Right kidney (tissue), 1 donor: ENCODE results near the gene WNT16.
A peak's percentile ranks its signal among the peaks of the same experiment; 100 is the strongest.
"Not testable (repeated sequence)": the region's sequence is repeated elsewhere in the genome, so short reads cannot be mapped to it uniquely, and the experiment has no call there.

ENCODE experiments used
- DNase-seq: peaks from one replicate; pipeline ENCODE4 v3.0.0-alpha.2; 2016

Gene WNT16

DNA sequence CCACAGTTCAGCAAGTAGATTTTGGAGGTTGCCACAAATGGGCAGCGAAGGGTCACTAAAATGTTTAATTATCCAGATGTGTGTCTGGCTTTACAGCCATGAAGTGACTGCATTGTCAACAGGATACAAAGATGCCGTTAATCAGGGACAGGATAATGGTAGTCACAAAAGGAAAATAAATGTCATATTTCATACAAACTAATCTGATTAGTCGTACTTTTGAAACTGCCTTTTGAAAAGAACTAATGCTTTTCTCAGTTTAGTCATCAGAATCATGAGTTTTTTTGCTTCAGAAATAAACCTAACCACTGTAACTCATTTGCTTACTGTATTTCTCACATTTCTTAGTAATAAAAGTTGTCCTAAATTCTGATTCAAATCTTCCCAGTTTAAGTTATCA is 22.2 kb upstream of the WNT16 start:
- no peak for DNase-seq

DNA sequence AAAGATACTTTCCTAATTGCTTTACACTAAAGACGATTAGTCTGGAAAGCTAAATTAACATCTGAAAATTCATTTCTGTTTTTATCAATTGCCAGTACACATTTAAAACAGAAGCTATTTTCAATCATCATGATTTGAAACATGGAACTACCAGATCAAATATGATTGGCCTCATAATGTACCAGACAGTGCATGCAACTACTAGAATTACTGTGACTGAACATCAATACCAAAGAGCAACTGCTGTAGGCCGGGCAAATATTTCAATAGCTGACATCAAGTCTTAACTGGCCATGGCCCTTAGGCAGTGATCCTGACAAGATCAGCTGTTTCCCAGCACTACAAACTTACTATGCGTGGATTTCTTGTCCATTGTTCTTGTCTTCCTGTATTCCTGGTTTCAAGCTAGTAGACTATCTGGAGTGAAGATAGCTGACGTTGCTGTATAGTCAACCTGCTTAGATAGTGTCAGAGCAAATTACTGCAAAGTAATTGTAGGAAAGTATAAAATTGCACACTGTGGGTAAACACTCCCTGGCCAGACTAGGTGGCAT is 21.7 kb upstream of the WNT16 start:
- no peak for DNase-seq

DNA sequence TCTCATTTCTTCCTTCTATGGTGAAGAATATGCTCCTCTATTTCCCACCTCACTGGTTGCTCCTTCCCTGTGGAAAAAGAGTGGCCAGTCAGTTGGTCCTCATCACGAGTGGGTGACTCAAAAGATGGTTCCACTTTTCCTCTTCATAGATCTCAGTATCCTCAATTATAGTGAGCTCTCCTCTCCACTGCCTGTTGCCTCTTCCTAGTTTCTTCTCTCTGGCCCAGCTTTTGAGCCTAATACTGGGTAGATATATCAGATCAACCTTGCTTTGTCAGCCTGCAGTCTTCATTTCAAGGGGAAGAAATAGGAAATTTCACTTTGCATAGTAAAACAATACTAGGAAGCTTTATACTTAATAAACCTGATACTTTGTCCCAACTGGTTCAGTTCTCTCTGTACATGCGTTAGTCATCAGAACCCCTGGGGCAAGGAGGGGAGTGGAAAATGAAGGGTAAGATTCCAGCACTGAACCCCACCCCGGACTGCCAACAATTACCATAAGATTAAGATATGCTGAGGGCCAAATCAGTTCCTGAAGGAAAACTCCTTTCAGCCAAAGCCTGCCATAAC is 15.5 kb upstream of the WNT16 start:
- no peak for DNase-seq

DNA sequence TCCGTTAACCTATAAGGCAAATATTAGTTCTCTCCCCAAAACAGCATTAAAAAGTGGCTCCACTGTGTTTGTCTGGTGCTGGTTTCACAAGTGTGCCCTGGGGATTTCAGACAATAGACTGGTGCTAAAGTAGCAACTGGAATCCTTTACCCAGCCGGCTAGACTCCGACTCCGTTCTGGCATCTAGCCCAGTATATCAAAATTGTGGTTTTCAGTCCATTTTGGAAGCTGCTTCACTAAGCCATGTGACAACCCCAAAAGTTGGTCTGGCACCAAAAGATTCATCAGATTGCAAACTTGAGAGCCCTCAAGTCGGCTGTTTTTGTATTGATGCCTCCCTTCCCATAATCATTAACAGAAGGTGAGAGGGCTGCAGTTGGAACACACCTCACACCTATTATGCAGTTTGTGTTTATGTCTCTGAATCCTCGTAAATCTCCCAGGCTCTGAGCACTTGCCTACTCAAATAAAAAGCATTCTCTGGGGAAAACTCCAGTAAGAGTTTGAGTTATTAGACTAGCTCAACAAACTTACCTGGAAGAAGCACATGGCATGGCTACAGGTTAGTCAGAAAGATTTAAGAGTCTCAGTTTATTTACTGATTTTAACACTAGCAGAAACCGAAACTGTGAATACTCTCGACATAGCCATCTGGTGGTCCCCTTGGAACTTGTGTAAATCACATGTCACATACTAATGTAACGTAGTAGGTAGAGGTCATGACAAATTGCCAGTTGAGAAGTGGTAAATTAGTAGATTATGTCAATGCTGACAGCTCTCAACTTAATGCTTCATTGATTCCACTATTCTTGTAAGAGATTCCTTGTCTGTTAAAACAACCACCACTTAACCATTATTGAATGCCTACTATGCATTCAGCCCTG is 14.8 kb upstream of the WNT16 start:
- DNase-seq: peak; percentile 22

DNA sequence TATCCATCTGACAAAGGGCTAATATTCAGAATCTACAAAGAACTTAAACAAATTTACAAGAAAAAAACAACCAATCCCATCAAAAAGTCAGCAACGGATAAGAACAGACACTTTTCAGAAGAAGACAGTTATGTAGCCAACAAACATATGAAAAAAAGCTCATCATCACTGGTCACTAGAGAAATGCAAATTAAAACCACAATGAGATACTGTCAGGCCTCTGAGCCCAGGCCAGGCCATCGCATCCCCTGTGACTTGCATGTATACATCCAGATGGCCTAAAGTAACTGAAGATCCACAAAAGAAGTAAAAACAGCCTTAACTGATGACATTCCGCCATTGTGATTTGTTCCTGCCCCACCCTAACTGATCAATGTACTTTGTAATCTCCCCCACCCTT is 13.6 kb upstream of the WNT16 start:
- not testable (repeated sequence) for DNase-seq

DNA sequence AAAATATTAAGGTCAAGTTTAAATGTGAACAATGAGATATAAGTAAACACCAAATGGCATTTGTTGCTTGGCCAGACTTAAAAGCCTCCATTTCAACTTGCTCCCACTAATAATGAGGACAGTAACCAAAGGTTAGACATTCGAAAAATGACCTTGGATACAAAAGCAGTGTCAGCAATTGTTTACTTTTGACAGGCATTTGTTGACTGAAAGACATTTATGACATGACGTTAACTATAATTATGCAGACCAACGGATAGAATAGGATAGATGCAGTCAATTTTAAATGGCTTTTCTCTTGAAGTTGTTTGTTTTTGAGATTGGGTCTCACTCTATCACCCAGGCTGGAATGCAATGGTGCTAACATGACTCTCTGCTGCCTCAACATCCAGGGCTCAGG is 6.3 kb upstream of the WNT16 start:
- DNase-seq: no peak

DNA sequence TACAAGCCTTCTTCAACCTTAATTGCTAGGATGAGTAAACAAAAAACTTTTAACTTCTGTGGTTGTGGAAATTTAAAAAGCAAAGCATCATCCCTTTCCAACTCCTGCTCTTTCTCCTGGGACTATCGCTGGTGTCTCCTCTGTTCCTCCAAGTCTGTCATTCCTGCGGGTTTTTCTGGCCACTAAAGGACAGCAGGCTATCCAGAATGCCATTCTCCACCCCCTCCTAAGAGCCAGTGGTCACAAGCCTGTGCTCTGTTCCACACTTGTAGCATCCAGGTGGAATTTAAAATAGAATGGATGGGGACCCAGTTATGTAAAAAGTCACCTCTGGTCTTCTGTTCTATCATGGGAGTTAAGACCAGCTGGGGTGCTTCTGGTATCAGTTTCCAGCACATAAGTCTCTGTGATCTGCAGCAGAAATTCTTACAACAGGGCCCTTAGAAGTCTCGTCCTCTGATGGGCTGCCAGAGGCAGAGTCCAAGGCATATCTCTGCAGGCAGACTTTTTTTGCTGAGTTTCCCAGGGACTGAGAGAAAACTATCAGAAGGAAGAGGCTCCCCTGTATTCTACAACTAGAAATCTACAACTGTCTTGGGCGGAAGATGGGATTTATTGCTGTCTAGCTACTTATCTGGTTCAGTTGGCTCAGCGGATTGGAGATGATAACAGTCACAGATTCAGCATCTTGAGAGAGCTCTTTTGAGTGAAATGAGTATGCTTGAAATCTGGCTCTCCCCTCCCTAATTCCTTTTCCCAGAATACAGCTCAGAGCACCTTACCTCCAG is 5.1 kb upstream of the WNT16 start:
- no peak for DNase-seq

DNA sequence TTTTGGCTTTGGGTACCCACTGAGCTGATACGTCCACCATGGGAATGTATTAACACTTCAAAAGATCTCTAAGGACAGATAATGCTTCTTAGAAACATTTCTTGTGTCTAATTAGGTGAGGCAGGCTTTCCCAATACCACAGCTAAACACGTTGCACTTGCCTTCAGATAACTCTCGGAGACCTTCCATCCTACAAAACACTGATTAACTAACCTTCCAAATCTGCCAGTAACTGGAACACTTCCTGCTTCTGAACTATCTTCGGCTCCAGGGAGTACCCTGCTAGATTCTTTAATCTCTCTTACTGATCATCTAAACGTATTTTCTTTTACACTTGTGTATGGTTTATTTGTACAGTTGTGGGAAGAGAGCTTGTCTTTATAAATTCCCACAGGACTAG is 1.1 kb upstream of the WNT16 start:
- no peak for DNase-seq

DNA sequence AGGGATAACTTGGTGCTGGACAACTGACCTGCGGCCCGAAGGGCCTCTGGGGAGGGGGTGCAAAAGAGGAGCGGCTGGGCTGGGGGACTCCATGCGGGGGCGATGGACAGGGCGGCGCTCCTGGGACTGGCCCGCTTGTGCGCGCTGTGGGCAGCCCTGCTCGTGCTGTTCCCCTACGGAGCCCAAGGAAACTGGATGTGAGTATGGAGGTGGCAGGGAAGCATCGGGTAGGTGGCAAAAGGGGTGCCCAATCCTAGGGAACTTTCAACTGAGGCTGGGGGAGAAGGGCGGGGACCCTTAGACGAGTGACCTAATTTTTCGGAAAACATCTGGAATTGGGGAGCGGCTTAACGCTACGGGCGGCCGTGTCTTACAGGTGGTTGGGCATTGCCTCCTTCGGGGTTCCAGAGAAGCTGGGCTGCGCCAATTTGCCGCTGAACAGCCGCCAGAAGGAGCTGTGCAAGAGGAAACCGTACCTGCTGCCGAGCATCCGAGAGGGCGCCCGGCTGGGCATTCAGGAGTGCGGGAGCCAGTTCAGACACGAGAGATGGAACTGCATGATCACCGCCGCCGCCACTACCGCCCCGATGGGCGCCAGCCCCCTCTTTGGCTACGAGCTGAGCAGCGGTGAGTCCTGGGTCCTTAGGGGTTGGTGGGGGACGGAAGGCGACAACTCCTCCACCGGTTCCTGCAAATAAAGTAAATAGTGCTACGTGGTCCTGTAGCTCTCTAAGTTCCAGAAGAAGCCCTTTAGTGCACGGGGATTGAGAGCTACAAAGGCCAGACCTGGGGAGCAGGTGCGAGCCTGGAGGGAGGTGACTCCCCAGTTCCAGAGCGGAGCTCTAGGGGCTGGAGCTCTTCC is 622 bp downstream of the WNT16 start:
- peak; percentile 52 for DNase-seq

DNA sequence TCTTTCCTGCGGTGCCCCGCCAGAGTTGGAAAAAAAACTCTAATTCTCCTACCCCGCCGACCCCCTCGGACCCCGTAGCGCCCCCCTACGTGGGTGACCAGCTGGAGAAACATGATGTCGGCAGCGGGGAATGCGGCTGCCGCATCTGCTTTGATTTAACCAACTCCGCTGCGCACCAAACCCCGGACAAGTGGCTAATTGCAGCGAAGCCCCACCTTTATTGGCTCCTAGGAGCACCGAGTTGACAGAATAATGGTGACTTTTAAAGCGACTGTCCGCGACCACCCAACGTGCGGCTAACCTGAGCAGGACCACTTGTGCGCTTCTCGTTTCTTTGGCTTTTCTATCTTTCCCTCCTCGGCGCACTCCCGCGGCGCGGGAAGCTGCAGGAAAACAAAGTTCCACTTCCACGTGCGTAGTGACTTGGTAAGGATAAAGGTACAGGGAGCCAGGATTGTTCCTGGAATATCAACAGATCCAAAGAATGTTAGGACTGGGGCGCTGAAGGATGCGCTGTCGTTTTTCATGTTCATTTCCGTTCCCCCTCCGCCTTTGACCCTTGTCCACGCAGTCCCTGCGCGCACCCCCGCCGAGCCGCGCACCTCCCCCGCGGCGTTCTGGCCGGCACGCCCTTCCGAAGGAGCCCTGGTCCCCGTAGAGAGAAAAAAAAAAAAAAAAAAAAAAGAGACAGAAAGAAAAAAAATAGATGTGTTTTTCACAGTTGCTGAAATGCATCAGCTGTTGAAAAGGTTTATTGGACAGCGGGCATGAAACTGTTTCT is 1.4 kb downstream of the WNT16 start:
- DNase-seq: peak; percentile 64

DNA sequence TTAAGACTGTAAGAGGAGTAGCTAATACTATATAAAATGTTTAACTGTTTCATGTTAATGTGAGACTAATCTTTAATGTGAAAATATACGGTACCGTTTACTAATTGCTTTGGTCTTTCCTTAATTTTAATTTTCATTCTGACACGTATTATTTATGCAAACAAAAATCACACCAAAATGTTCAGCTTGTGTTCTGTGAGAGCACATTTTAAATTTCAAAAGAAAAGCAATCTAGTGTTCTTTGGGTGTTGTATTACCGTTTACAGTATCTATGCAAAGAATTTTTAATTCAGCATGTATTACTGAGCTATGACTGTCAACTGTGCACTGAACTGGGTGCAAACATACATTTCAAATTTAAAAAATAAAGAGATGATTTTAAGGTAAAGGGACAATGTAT is 2.2 kb downstream of the WNT16 start:
- no peak for DNase-seq

DNA sequence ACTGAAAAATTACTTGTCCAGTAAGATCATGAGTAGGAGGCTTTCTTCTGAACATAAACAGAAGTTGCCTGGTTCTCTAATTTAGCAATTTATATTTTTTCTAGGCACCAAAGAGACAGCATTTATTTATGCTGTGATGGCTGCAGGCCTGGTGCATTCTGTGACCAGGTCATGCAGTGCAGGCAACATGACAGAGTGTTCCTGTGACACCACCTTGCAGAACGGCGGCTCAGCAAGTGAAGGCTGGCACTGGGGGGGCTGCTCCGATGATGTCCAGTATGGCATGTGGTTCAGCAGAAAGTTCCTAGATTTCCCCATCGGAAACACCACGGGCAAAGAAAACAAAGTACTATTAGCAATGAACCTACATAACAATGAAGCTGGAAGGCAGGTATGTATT is 2.8 kb downstream of the WNT16 start:
- DNase-seq: no peak

DNA sequence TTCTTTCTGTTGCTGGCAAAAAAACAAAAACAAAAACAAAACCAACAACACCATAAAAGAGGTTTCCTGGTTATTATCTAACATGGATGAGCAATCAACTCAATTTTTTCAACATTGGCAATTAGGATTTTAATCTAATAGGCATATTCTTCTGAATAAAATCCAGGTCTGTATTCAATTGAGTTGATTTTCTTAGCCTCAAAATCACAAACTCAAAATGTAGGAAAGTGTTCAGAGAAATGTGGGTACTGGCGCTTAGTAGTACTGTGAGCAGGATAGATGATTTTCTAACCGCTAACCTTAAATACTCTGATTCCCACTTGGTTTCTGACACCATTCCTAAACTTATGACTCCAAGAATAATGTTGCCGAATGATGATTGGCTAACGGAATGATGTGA is 5.6 kb downstream of the WNT16 start:
- no peak for DNase-seq

DNA sequence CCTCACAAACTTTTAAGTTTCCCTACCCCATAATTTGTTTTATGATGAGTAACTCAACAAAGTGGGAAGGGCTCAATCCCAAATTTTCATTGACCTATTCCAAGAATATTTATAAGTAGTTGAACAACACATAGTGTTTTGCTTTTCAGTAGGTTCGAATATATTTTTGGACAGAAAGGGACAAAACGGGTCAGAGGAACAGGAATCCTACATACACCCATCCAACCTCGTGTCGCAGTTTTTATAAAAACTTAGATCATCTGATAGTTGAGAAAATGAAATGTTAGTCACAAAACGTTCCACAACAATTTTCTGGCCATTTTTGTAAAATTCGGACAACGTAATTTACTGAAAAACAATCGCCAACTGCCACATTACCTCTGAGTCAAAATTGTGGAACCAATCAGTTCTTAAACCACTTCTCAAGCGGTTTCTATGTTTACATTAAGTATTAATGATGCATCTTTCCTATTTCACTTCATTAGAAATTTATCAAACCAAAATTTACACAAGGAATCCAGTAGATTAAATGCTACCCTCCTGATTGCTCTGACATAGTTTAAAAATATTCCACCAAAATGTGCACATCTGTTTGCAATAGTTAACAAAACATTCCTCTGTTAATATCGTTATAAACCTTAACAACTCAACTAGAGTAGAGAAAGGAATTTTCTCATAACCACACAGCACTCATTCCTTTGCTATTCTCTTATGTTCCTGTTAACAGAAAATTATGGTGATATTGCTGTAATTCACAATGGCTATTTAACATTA is 6.3 kb downstream of the WNT16 start:
- DNase-seq: no peak

DNA sequence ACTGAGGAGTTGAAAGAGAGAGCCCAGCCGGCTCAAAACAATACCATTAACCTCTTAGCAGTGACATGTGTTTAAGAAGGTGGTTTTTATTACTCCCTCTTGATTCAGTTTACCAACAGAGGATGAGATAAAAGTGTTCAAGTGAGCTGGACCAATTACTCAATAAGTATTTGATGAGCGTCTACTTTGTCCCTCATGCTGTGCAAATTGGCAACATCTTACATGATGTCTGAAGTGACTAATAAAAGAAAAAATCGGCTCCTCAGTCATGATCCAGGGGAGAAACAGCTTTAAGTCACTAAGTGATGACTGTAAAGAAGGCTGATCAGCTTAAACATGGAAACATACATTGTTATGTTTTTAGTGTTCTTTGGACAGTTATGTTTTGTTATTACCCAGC is 7.8 kb downstream of the WNT16 start:
- DNase-seq: no peak

DNA sequence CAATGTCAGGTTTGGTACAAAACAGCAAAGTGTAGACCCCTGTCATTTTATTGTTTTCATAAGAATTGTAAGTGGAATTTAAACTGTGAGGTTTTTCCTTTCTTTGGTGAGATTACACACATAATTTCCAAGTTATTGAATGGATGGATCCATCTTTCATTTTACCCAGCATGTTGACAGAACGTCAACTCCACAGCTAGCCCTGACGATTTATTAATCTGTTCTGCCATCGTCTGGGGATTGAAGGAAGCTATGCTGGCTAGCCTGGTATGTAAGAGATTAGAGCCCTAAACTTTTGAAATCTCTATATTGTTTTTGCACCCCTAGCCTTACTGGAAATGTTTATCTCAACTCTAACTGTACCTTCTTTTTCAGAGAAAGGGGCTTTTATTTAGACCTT is 8.6 kb downstream of the WNT16 start:
- DNase-seq: no peak

DNA sequence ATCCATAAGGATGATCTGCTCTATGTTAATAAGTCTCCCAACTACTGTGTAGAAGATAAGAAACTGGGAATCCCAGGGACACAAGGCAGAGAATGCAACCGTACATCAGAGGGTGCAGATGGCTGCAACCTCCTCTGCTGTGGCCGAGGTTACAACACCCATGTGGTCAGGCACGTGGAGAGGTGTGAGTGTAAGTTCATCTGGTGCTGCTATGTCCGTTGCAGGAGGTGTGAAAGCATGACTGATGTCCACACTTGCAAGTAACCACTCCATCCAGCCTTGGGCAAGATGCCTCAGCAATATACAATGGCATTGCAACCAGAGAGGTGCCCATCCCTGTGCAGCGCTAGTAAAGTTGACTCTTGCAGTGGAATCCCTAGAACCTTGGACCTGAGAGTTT is 10.3 kb downstream of the WNT16 start:
- no peak for DNase-seq

DNA sequence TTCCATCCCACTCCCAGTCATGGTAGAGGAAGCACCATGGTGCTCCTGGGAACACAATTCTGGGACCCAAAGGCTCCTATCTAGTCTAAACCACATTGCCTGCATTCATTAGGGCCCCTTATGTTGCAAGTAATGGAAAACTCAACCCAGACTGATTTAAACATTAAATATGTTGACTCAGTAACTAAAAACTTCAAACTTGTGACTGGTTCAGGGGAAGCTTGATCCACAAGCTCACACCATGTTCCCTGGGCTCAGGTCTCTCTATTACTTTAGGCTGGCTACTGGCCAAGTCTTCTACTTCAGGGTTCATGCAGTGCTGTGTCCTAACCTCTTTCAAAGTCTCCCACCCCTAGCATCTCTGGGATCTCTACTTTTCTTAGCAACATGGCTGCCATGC is 13.1 kb downstream of the WNT16 start:
- no peak for DNase-seq

DNA sequence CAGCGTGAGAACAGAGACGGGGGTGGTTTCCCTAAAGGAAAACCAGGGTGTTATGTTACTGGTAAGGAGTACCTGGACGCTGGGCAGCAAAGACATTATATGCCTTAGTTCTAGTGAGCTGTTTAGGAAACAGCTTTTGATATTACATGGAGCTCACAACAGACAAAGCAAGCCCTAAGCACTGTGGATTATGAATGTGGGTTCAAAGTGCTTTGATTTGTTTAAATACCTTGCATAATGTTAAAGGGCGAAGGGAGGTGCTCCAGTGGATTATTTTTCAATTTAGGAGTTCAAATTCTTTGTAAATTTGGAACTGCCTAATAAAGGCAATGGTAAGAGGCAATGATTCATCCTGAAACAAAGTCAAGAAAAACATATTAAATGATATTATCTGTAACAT is 13.8 kb downstream of the WNT16 start:
- no peak for DNase-seq

DNA sequence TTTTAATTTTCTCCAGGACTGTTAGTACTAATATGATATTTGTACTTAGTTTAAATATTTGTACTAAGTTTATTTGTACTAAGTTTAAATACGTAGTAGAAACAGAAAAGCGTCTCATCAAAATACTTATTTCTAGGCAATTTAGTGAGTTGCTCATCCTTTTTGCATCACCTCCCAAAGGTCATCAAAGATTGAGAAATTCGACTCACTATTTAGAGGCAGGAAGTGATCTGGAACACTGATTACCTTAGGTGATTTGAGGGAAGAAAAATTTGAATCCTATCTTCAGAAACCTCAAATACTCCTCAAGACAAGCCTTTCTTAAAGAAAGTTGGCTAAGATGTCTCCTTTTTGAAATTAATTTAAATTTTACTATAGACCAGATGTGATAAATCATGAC is 14.5 kb downstream of the WNT16 start:
- DNase-seq: no peak

DNA sequence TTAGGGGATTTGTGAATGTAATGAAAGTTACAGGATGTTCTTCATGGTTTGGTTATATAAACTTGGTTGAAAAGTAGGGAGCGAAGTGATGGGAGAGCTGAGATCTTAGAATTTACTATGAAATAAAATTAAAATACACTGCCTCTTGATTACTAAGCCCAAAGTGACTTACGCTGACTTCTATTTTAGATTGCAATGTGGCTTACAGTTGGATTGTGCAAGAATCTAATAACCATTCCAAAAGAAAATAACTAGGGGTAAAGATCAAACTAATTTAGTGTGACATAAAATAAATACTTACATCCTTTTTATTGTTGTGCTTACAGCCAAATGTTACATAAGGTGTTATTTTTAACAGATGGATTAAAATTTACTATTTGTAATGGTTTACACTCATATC is 15.3 kb downstream of the WNT16 start:
- DNase-seq: no peak
